H1 (cell line): ENCODE data around the gene WASF3.
"Not testable (repeated sequence)": the region's sequence is repeated elsewhere in the genome, so short reads cannot be mapped to it uniquely, and the experiment has no call there.

Source experiments
- EZH2 ChIP-seq: fragments of 200-600 bp; sonication (generic); IDR thresholded peaks from 2 replicates; pipeline ENCODE4 v1.7.1; 2012; ENCODE audit warnings: low read depth, mild to moderate bottlenecking, moderate library complexity, low read length, inconsistent platforms; ENCODE audit not compliant: severe bottlenecking
- KDM1A ChIP-seq: fragments of 200-600, 300-600 bp; sonication (generic); IDR thresholded peaks from 2 replicates; pipeline ENCODE4 v1.7.1; 2016; ENCODE audit warnings: mild to moderate bottlenecking, low read length, borderline replicate concordance
- TCF12 ChIP-seq: IDR thresholded peaks from 2 replicates; pipeline ENCODE4 v1.6.1; 2011; ENCODE audit warnings: low read depth, mild to moderate bottlenecking, low read length
- TF ChIP-seq, protein P1 (sequence below), 3 experiments: IDR thresholded peaks; 1 replicate in 2 of 3; 2 replicates in 1 of 3; pipeline versions ENCODE4 v1.5.1 to v1.6.1; 2011; ENCODE audit warnings: low read length in 3 of 3, mild to moderate bottlenecking in 3 of 3, inconsistent platforms in 2 of 3, low read depth in 1 of 3, moderate library complexity in 1 of 3; ENCODE audit not compliant: insufficient read depth in 1 of 3; ENCODE audit errors: control extremely low read depth in 1 of 3
- TF ChIP-seq, protein P2 (sequence below): IDR thresholded peaks from 2 replicates; pipeline ENCODE4 v1.6.1; 2012; ENCODE audit warnings: inconsistent platforms

DNA sequence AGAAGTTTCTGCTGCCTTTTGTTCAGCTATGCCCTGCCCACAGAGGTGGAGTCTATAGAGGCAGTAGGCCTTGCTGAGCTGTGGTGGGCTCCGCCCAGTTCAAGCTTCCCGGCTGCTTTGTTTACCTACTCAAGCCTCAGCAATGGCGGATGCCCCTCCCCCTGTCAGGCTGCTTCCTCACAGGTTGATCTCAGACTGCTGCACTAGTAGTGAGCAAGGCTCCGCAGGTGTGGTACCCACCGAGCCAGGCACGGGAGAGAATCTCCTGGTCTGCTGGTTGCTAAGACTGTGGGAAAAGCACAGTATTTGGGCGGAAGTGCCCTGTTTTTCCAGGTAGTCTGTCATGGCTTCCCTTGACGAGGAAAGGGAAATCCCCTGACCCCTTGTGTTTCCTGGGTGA is 78.6 kb downstream of the WASF3 start:
- TF ChIP-seq, protein P1, sequence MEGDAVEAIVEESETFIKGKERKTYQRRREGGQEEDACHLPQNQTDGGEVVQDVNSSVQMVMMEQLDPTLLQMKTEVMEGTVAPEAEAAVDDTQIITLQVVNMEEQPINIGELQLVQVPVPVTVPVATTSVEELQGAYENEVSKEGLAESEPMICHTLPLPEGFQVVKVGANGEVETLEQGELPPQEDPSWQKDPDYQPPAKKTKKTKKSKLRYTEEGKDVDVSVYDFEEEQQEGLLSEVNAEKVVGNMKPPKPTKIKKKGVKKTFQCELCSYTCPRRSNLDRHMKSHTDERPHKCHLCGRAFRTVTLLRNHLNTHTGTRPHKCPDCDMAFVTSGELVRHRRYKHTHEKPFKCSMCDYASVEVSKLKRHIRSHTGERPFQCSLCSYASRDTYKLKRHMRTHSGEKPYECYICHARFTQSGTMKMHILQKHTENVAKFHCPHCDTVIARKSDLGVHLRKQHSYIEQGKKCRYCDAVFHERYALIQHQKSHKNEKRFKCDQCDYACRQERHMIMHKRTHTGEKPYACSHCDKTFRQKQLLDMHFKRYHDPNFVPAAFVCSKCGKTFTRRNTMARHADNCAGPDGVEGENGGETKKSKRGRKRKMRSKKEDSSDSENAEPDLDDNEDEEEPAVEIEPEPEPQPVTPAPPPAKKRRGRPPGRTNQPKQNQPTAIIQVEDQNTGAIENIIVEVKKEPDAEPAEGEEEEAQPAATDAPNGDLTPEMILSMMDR (IDR thresholded peaks at IDR 0.05; ENCODE audit: control extremely low read depth in 1 of 3, insufficient read depth in 1 of 3, low read depth in 1 of 3, low read length in 3 of 3), result not testable (repeated sequence)
- not testable (repeated sequence) for TF ChIP-seq TCF12, KDM1A, EZH2
- TF ChIP-seq, protein P2, sequence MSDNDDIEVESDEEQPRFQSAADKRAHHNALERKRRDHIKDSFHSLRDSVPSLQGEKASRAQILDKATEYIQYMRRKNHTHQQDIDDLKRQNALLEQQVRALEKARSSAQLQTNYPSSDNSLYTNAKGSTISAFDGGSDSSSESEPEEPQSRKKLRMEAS, result not testable (repeated sequence)
